ENCODE results near the gene ABHD1.

ABHD1 gene

GRCh38 chr2:27138111-27138510, 14.5 kb downstream of the ABHD1 start:
- no peak for DNase-seq

DNA sequence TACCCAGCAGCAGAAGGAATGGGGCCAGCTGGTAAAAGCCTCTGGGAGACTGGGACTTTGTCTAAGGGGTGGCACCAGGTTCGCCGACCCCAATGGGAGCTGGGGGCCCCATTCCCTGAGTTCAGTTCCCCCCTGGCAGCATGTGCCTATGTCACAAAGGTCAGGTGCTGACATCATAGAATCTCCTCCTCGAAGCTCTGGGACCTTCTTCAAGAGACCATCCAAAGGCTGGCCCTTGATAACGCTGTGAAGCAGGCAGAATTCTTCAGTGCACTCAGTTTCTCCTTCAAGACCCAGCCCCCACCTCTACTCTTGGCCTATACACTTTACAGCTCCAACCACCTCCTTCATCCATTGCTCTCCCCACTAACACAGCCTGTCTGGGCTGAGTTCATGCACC, 15.7 kb downstream of the ABHD1 start, which contains the start of gene PRR30:
Gene PRR30 (minus strand): TSS at position 101 of the 400 bp plus-strand sequence. CDS start 1,081 bp downstream, outside the sequence.
- DNase-seq = no peak

DNA sequence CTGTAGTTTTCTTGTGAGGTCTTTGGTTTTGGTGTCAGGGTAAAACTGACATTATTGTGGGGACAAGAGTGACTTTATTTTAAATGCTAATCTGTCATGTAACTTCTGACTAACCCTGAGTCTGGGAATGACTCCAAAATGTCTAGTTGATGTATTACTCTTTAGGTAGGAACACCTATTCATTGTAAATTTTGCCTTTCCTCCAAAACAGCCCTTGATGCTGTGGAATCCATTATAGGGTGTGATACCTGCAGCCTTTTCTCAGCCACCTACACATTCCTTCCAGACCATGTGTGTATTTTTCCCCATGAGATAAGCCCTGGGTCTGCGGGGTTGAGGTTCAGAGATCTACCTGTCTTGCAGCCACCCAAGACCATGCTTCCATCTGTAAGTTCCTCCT, 19.7 kb downstream of the ABHD1 start:
- no peak for DNase-seq

DNA sequence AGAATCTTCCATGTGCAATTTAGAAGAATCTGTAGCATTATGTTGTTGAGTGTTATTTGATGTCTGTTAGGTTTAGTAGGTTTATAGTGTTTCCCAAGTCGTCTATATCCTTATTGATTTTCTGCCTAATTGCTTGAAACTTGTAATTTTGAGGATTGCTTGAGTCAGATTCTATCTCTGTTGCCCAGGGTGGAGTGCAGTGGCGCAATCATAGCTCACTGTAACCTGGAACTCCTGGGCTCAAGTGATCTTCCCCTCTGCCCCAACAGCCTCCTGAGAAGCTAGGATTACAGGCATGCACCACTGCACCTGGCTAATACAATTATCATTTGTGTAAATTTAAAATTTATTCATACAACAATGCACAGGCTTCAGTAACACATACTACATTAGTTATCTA, 22.1 kb downstream of the ABHD1 start:
- DNase-seq = no peak

DNA sequence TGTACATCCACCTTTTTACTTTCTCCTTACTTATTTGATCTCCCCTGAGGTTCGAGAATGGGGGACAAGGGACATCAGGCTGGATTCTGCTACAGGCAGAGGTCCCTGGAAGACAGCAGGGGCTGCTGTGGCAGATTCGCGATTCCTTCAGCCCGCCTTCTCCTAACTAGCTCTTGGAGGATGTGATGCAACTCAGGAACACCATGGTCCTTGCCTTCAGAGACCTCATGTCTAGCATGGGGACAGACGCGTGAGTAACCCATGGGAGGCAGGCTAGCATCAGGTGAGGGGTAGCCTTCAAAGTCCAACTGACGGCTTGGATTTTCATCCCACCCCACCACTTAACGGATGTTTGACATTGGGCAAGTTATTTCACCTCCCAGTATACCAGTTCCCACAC, 24.3 kb downstream of the ABHD1 start:
- no peak for DNase-seq

- DNase-seq = no peak
Observed at GRCh38 chr2:27148801-27149439, 25.3 kb downstream of the ABHD1 start, which contains the start of gene TCF23. TCF23 (plus strand) TSS chr2:27149004; CDS start chr2:27149134, 130 bp downstream.

- DNase-seq = no peak
Observed at GRCh38 chr2:27149570-27150405, 26.2 kb downstream of the ABHD1 start.

- no peak for DNase-seq
Observed at GRCh38 chr2:27150639-27151230, 27.1 kb downstream of the ABHD1 start.

GRCh38 chr2:27152102-27152795, 28.6 kb downstream of the ABHD1 start:
- no peak for DNase-seq

DNA sequence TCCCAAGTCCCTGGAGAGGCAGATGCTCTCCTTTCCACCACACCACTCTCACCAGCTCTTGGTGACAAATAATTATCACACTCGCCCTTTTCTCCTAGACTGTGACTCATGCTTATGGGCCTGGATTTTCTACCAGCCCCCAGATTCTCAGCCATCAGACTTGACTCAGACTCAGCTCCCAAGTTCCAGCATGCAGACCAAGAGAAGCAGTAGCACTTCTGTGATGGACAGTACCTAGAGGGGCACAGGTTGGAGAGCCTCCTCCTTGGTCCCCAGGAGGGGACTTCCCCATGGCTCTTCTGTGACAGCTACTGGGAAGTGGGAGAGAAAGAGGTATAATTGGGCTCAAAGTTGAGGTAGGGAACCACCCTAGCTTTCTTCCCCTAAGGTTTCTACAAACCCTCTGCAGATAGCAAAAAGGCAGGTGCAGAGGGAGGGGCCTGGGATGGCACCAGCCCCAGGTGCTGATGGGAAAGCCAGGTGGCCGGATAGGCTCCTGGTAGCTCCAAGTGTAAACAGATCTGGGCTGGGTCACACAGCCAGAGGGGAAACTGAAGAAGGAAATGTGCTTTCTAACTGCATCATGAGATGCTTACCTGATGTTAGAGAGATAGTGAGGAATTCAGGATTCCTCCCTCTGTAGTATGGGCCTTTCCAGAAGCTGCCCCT, 29.3 kb downstream of the ABHD1 start:
- no peak for DNase-seq

DNA sequence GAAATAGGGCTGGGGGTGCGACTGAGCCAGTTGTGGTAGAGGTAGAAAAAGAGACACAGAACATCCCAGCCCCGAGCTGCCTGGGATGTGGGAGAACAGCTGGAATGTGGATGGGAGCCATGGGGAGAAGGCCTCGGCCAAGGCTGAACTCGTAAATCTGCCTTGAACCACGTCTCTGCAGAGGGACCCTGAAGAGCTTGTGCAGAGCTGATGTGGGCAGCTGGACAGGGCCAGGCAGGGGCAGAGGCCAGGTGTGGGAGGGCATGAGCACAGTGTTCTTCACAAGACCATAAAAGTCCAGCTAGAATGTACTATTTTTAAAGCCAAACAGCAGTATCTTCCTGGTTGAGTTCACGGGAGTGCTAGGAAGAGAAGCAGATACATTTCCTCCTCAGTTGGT, 30.9 kb downstream of the ABHD1 start:
- no peak for DNase-seq

- no peak for DNase-seq
Observed at GRCh38 chr2:27155069-27155520, 31.5 kb downstream of the ABHD1 start.

GRCh38 chr2:27158468-27158867, 34.9 kb downstream of the ABHD1 start:
- no peak for DNase-seq

- DNase-seq = no peak
Observed at GRCh38 chr2:27159271-27159670, 35.7 kb downstream of the ABHD1 start.

GRCh38 chr2:27160191-27160590, 36.6 kb downstream of the ABHD1 start:
- no peak for DNase-seq

DNA sequence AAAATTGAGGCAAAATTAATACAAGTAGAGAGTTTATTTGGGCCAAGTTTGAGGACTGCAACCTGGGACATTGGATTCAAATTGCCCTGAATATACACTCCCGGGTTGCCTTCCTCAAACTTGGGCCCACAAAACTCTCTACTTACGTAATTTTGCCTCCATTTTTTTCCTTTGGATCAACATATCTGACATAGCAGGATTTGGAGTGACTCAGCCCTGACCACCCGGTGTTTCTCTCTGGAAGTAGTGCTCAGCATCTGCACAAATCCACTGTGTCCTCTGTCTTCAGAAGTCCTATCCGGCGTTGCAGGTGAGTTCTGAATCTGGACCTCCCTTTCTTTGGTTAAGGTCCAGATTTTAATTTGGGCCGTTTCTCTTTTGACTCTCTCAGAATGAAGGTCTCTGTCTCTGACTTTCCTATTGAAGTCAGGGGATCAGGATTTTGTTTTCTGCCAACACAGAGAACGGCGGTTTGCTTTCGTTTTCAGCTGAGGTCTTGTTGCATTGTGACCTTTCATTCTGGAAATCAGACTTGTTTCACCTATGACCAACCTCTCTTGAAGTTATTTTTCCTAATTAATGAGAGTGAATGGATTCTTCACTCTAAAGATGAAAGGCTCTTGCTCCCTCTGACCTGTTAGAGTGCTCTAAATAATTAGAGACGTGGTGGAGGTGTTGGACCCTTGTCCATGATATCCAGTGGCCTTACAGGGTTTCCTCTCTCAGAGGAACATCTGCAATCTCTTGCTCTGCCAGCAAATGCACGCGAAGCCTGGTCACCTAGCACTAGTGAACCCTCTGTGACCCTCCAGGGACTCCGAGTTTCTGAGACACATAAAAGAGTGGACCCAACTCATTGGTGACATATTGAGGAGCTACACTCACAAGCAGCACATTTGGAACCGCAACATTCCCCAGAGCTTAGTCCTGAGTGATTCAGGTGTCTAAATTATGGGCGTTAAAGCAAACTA, 38.8 kb downstream of the ABHD1 start:
- DNase-seq = no peak

GRCh38 chr2:27164960-27165763, 41.5 kb downstream of the ABHD1 start:
- DNase-seq = no peak

GRCh38 chr2:27170581-27171337, 47.1 kb downstream of the ABHD1 start:
- no peak for DNase-seq

GRCh38 chr2:27171351-27171848, 47.8 kb downstream of the ABHD1 start:
- DNase-seq = no peak

Data from NCI-H1048 (cell line).